SK-N-SH (cell line): ENCODE measurements around the gene OLFML2A.

Experiments used
- CTCF ChIP-seq: fragments of 200-600 bp; sonication (generic); IDR thresholded peaks from 2 replicates; pipeline ENCODE4 v1.6.1; 2017; ENCODE audit warnings: antibody characterized with exemption, mild to moderate bottlenecking, moderate library complexity
- EP300 ChIP-seq, 2 experiments: IDR thresholded peaks; 2 replicates each; pipeline versions ENCODE4 v1.4.0 to v1.6.1; 2012; ENCODE audit warnings: borderline replicate concordance in 1 of 2, low read depth in 1 of 2, low read length in 1 of 2
- EZH2phosphoT487 ChIP-seq: fragments of 200-600 bp; sonication (generic); IDR thresholded peaks from 2 replicates; pipeline ENCODE4 v1.6.1; 2017; ENCODE audit warnings: low read depth, mixed run types, mild to moderate bottlenecking, antibody characterized with exemption, moderate library complexity, borderline replicate concordance
- JUND ChIP-seq: IDR thresholded peaks from 2 replicates; pipeline ENCODE4 v1.4.0; 2012
- POLR2AphosphoS5 ChIP-seq: IDR thresholded peaks from 2 replicates; pipeline ENCODE4 v1.6.1; 2012; ENCODE audit warnings: low read depth, low read length
- RAD21 ChIP-seq: IDR thresholded peaks from 2 replicates; pipeline ENCODE4 v1.6.1; 2012; ENCODE audit warnings: mild to moderate bottlenecking, low read length

DNA sequence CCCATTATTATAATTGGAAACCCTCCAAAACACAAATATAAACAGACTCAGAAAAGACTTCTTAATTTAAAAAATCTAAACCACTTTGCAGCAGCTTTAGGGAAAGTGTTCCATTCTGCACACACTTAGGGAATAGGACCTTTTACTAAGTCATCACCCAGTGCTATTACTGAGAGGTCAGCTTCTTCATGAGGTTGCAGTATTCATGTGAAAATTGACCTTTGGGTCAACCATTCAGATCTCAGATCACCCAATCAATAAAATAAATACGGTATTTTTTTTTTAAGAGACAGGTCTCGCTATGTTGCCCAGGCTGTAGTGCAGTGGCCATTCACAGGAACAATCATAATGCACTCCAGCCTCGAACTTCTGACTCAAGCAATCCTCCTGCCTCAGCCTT lies 27.6 kb upstream of the OLFML2A start:
- TF ChIP-seq EP300 (IDR thresholded peaks at IDR 0.05; ENCODE audit: borderline replicate concordance in 1 of 2, low read depth in 1 of 2, low read length in 1 of 2) (no peak), EZH2phosphoT487 (no peak), RAD21 (no peak), CTCF (no peak), POLR2AphosphoS5 (no peak), JUND (no peak)
